HAP-1 (cell line): Measurements from ENCODE around the gene NCAPD3.
"Not testable (repeated sequence)": the region's sequence is repeated elsewhere in the genome, so short reads cannot be mapped to it uniquely, and the experiment has no call there.

Experiments used
- DNase-seq, 2 experiments: peaks; one replicate each; pipeline ENCODE4 v3.0.0-alpha.2; 2016 to 2020; ENCODE audit warnings: low spot score in 2 of 2
- H3K27me3 ChIP-seq: fragments of 250-450 bp; sonication (Bioruptor Pico); 2 replicates; pipeline ENCODE4 v1.5.1; 2020; ENCODE audit warnings: low read depth, mild to moderate bottlenecking, moderate library complexity
- H3K36me3 ChIP-seq: fragments of 250-450 bp; sonication (Bioruptor Pico); replicated peaks from 2 replicates; pipeline ENCODE4 v1.5.1; 2020; ENCODE audit warnings: mild to moderate bottlenecking
- H3K4me1 ChIP-seq: fragments of 250-450 bp; sonication (Bioruptor Pico); 2 replicates; pipeline ENCODE4 v1.5.1; 2020; ENCODE audit warnings: mild to moderate bottlenecking
- H3K4me3 ChIP-seq: fragments of 250-450 bp; sonication (Bioruptor Pico); 2 replicates; pipeline ENCODE4 v1.5.1; 2020; ENCODE audit warnings: mild to moderate bottlenecking, moderate library complexity
- H3K9me3 ChIP-seq: fragments of 250-450 bp; sonication (Bioruptor Pico); 2 replicates; pipeline ENCODE4 v1.5.1; 2020; ENCODE audit warnings: mild to moderate bottlenecking, moderate library complexity
- in situ Hi-C: fragments of 300-500 bp; cut with MboI; formaldehyde crosslinking; loops from 3 replicates; pipeline ENCODE4 v1.14.3; 2020; ENCODE audit warnings: low sequenced_read_pairs, inconsistent platforms, mixed read lengths

Gene NCAPD3

DNA sequence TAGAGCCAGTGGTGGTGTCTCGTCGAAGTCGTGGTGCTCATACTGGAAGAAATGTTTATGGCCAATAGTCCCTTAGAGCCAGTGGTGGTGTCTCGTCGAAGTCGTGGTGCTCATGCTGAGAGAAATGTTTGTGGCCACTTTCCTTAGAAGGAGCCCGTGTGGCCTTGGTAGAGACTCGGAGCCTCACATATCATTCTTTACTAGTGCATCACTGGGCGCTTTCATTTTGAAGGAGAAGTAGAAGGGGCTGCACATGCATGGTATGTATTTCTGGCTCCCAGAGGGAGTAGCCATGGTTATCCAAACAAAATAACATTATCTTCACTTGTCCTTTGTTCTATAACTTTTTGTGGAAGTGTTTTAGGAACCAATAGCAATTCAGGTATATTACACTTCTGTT, 85.4 kb downstream of the NCAPD3 start:
- in situ Hi-C loops = no loop called here
- H3K9me3 ChIP-seq = no peaks in the 10 kb centered on the region
- no peak overlapping the region for H3K4me3 ChIP-seq
- H3K4me1 ChIP-seq = no peaks in the 10 kb centered on the region
- no peak for DNase-seq
- H3K27me3 ChIP-seq = no peaks in the 10 kb centered on the region
- peaks cover 20% of the 10 kb centered on the region for H3K36me3 ChIP-seq

DNA sequence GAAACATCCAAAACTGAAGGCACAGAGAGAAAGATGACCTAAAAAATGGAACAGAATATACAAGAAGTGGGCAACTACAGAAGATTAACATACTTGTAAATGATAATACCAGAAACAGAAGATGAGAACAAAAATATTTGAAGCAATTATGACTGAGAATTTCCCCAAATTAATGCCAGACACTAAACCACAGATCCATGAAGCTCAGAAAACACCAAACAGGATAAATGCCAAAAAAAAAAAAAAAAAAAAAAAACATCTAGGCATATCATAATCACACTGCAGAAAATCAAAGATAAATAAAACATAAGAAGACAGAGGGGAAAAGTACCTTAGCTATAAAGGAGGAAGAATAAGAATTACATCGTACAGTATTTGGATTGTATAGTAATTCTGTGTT, 89.6 kb downstream of the NCAPD3 start:
- in situ Hi-C loops = no loop called here
- peaks cover 16% of the 10 kb centered on the region; the same call in 1 of the 2 replicates for H3K9me3 ChIP-seq
- no peaks in the 10 kb centered on the region for H3K4me1 ChIP-seq
- H3K27me3 ChIP-seq = no peaks in the 10 kb centered on the region
- no peak for DNase-seq
- H3K36me3 ChIP-seq = no peaks in the 10 kb centered on the region
- no peak overlapping the region for H3K4me3 ChIP-seq

DNA sequence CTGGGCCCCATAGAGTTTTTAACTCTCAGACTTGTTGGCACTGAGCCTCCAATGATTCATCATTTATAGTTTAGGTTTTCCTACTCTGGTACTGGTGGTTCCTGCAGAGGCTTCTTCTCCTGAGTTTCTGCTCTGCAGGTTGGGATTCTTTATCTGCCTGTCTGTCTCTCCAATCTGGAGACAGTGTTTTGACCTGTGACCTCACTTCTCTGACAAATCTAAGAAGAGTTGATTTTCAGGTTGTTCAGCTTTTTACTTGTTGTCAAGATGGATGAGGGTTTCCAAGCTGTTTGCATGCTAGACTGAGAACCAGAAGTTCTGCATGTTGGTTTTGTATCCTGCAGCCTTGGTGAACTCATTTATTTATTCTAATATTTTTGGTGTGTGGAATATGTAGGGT, 91.0 kb downstream of the NCAPD3 start:
- Histone ChIP-seq H3K27me3 (no peaks in the 10 kb centered on the region), H3K4me1 (no peaks in the 10 kb centered on the region), H3K36me3 (no peaks in the 10 kb centered on the region), H3K4me3 (no peak overlapping the region), H3K9me3 (peaks cover 16% of the 10 kb centered on the region; the same call in 1 of the 2 replicates)
- no peak for DNase-seq
- in situ Hi-C loops = no loop called here

- Histone ChIP-seq H3K4me3 (no peak overlapping the region), H3K9me3 (peaks cover 16% of the 10 kb centered on the region; the same call in 1 of the 2 replicates), H3K36me3 (peaks cover 3% of the 10 kb centered on the region; the same call in 1 of the 2 replicates), H3K4me1 (no peaks in the 10 kb centered on the region), H3K27me3 (no peaks in the 10 kb centered on the region)
- in situ Hi-C loops = no loop called here
- no peak for DNase-seq
Measured at GRCh38 chr11:134131628-134132244, 92.0 kb downstream of the NCAPD3 start.

DNA sequence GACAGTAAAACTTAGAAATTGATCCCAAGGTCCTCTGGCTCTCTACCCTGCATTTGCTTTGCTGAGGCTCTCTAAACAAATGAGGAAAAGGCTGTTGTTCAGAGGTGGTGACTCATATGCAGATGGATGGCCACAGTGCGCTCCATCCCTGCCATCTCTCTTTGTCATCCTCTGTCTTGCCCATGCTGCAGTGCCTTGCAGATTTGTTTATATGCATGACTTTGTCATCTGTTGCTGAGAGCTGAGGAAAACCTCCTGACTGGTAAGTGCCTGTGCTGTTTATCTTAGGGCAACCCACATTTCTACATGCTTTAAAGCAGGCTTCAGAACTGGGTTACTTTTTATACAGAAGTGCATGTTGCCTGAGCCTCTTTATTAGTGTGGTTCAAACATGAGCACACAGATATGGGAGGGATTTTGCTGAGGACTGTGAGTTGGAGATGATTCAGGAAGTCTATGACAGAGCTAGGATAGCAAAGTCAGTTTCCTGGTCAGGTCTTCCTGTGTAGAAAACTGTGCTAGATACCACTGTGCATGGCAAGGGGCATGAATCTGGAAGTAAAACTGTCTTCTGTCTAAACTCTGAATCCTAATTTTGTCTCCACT, 97.4 kb downstream of the NCAPD3 start:
- Histone ChIP-seq H3K27me3 (no peaks in the 10 kb centered on the region), H3K36me3 (peaks cover 4% of the 10 kb centered on the region; the same call in 1 of the 2 replicates), H3K4me1 (no peaks in the 10 kb centered on the region), H3K9me3 (peaks cover 7% of the 10 kb centered on the region; the same call in 1 of the 2 replicates), H3K4me3 (no peak overlapping the region)
- no peak for DNase-seq
- in situ Hi-C loops = no loop called here

DNA sequence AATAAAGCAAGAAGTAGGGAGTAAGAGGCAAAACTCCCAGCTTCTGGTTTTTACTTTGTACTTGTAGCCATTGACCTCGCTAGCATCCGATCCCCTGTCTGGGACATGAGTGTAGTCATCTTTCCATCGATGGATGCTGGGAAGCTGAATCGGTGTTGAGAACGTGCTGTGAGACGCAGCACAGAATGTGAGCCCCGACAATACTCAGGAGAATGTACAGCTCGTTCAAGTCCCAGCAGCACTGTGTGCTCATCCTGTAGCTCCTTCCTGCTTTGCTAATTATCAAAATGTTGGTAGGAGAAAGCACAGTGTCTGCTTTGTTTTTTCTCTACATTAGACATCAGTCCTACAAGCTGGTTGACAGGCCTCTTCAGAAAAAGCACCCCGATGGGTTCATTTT, 98.3 kb downstream of the NCAPD3 start:
- H3K27me3 ChIP-seq = no peaks in the 10 kb centered on the region
- H3K36me3 ChIP-seq = peaks cover 4% of the 10 kb centered on the region
- H3K4me3 ChIP-seq = no peak overlapping the region
- in situ Hi-C loops = no loop called here
- peaks cover 3% of the 10 kb centered on the region; the same call in 1 of the 2 replicates for H3K9me3 ChIP-seq
- H3K4me1 ChIP-seq = no peaks in the 10 kb centered on the region
- DNase-seq = no peak

- no peak for DNase-seq
- Histone ChIP-seq H3K9me3 (no peaks in the 10 kb centered on the region), H3K36me3 (peaks cover 4% of the 10 kb centered on the region), H3K4me1 (no peaks in the 10 kb centered on the region), H3K27me3 (no peaks in the 10 kb centered on the region), H3K4me3 (no peak overlapping the region)
- in situ Hi-C loops = no loop called here
Measured at GRCh38 chr11:134124660-134125451, 98.9 kb downstream of the NCAPD3 start.

GRCh38 chr11:134120921-134121526, 102.7 kb downstream of the NCAPD3 start:
- Histone ChIP-seq H3K9me3 (no peaks in the 10 kb centered on the region), H3K4me1 (no peaks in the 10 kb centered on the region; the same call in none of the 2 replicates), H3K36me3 (no peaks in the 10 kb centered on the region; the same call in 1 of the 2 replicates), H3K27me3 (no peaks in the 10 kb centered on the region), H3K4me3 (no peak overlapping the region)
- no peak for DNase-seq
- in situ Hi-C loops = no loop called here

GRCh38 chr11:134120143-134120850, 103.5 kb downstream of the NCAPD3 start:
- DNase-seq = no peak
- in situ Hi-C loops = no loop called here
- H3K4me1 ChIP-seq = peaks cover 2% of the 10 kb centered on the region
- H3K9me3 ChIP-seq = no peaks in the 10 kb centered on the region
- H3K27me3 ChIP-seq = no peaks in the 10 kb centered on the region
- no peak overlapping the region for H3K4me3 ChIP-seq
- no peaks in the 10 kb centered on the region; the same call in 1 of the 2 replicates for H3K36me3 ChIP-seq

- DNase-seq = no peak
- Histone ChIP-seq H3K27me3 (no peaks in the 10 kb centered on the region), H3K36me3 (no peaks in the 10 kb centered on the region; the same call in 1 of the 2 replicates), H3K9me3 (no peaks in the 10 kb centered on the region), H3K4me3 (no peak overlapping the region), H3K4me1 (peaks cover 10% of the 10 kb centered on the region)
- in situ Hi-C loops = no loop called here
Measured at GRCh38 chr11:134119094-134119493, 104.7 kb downstream of the NCAPD3 start.

GRCh38 chr11:134118006-134118405, 105.8 kb downstream of the NCAPD3 start:
- Histone ChIP-seq H3K4me3 (no peak overlapping the region), H3K36me3 (no peaks in the 10 kb centered on the region; the same call in 1 of the 2 replicates), H3K9me3 (no peaks in the 10 kb centered on the region), H3K27me3 (no peaks in the 10 kb centered on the region), H3K4me1 (peaks cover 10% of the 10 kb centered on the region)
- no peak for DNase-seq
- in situ Hi-C loops = no loop called here

DNA sequence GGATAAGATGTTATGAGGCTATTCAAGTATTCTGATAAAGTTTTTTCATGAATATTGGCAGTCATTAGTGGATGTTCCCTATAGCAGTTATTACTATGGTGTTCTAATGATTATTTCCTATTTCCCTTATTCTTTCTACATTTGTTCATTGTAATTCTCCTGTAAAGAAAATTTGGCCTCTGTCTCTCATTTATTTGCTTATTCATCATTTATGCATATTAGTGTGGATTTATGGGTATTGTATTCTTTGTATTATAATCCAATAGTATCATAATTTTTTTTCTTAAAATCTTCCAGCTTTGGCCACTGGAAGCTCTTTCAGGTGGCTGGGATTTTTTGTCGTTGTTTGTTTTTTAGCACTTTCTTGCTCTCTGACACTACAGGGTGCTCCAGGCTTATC, 107.6 kb downstream of the NCAPD3 start:
- H3K36me3 ChIP-seq = no peaks in the 10 kb centered on the region; the same call in 1 of the 2 replicates
- H3K9me3 ChIP-seq = no peaks in the 10 kb centered on the region
- no peaks in the 10 kb centered on the region for H3K27me3 ChIP-seq
- peaks cover 10% of the 10 kb centered on the region for H3K4me1 ChIP-seq
- H3K4me3 ChIP-seq = no peak overlapping the region
- in situ Hi-C loops = no loop called here
- DNase-seq = no peak

DNA sequence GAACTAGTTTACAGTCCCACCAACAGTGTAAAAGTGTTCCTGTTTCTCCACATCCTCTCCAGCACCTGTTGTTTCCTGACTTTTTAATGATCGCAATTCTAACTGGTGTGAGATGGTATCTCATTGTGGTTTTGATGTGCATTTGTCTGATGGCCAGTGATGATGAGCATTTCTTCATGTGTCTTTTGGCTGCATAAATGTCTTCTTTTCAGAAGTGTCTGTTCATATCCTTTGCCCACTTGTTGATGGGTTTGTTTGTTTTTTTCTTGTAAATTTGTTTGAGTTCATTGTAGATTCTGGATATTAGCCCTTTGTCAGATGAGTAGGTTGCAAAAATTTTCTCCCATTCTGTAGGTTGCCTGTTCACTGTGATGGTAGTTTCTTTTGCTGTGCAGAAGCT, 110.0 kb downstream of the NCAPD3 start:
- H3K9me3 ChIP-seq, H3K27me3 ChIP-seq, H3K4me3 ChIP-seq, DNase-seq, in situ Hi-C loops, H3K36me3 ChIP-seq, H3K4me1 ChIP-seq: not testable (repeated sequence)
